ENCODE measurements around the gene IL1RAPL1. TPM values are rescaled to one million over a fixed set of nuclear protein-coding genes. Genes with fewer than 3 reads are reported as not detected.

The IL1RAPL1 gene
- total and polyA plus RNA-seq, 2 donors (not counting 3 experiments of a cell fraction or from before 2014, with no cell fraction given), result 0.79 to 1.3 TPM

DNA sequence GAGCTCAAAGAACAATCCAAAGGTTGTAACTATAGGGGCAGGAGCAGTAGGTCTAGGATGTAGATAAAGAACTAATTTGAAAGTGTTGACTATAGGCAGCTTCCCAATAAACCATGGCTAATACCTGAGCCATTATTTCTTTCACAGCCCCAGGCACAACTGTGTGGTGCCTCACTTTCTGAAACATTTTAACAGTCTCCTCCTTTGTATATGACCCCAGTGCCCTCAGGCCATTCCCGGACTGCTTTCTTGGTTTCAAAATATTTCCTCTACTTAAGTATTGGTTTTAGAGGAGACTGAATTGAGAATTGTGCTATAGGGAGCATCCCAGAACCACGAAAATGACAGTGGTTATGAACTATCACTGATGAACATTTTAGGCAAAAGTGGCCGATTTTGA is 728.7 kb downstream of the IL1RAPL1 start:
- no peaks in the 10 kb centered on the region for H3K27me3 ChIP-seq (ENCODE audit: control insufficient read depth in 2 of 2, insufficient read depth in 2 of 2, low read length in 2 of 2)
- H3K4me1 ChIP-seq (ENCODE audit: control insufficient read depth, extremely low read depth, insufficient read depth, low read length), result peaks cover 19% of the 10 kb centered on the region
- TF ChIP-seq POLR2AphosphoS5 (IDR thresholded peaks at IDR 0.05; ENCODE audit: insufficient read depth, low read depth, low read length) (no peak), POLR2A (IDR thresholded peaks at IDR 0.05; ENCODE audit: low read depth, low read length) (no peak), FOS (IDR thresholded peaks at IDR 0.05; ENCODE audit: borderline replicate concordance, insufficient read depth, low read length) (no peak), GATA2 (IDR thresholded peaks at IDR 0.05; ENCODE audit: insufficient read depth, insufficient read length, low read depth, low read length) (no peak), EZH2 (IDR thresholded peaks at IDR 0.05; ENCODE audit: borderline replicate concordance, low read depth, low read length, severe bottlenecking) (no peak), JUN (IDR thresholded peaks at IDR 0.05; ENCODE audit: borderline replicate concordance, insufficient read depth, insufficient read length, low read depth) (no peak), MYC (IDR thresholded peaks at IDR 0.05; ENCODE audit: low read depth, low read length) (no peak)
- TF ChIP-seq, protein P1, sequence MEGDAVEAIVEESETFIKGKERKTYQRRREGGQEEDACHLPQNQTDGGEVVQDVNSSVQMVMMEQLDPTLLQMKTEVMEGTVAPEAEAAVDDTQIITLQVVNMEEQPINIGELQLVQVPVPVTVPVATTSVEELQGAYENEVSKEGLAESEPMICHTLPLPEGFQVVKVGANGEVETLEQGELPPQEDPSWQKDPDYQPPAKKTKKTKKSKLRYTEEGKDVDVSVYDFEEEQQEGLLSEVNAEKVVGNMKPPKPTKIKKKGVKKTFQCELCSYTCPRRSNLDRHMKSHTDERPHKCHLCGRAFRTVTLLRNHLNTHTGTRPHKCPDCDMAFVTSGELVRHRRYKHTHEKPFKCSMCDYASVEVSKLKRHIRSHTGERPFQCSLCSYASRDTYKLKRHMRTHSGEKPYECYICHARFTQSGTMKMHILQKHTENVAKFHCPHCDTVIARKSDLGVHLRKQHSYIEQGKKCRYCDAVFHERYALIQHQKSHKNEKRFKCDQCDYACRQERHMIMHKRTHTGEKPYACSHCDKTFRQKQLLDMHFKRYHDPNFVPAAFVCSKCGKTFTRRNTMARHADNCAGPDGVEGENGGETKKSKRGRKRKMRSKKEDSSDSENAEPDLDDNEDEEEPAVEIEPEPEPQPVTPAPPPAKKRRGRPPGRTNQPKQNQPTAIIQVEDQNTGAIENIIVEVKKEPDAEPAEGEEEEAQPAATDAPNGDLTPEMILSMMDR (IDR thresholded peaks at IDR 0.05; ENCODE audit: extremely low read depth in 1 of 2, insufficient read depth in 1 of 2, low read depth in 1 of 2, low read length in 2 of 2), result no peak
- TF ChIP-seq, protein P2, sequence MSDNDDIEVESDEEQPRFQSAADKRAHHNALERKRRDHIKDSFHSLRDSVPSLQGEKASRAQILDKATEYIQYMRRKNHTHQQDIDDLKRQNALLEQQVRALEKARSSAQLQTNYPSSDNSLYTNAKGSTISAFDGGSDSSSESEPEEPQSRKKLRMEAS (IDR thresholded peaks at IDR 0.05; ENCODE audit: insufficient read depth, insufficient read length), result no peak
- BruUV-seq (replicated peaks), result no TSS peak
- no peak overlapping the region for H3K27ac ChIP-seq (ENCODE audit: insufficient read depth, low read depth, low read length)
- H3K4me2 ChIP-seq (ENCODE audit: insufficient read depth, low read length), result no peak overlapping the region
- intact Hi-C loops (cut with micrococcal nuclease) (loop anchor here (5.0 kb wide), 1 partner anchor 346 kb away; no protein-coding TSS in a partner anchor), dilution Hi-C loops (cut with MboI; ENCODE audit: extremely low pct_ligation_motif_present, low sequenced_read_pairs) (no loop called here)
- no peaks in the 10 kb centered on the region for H4K20me1 ChIP-seq (replicated peaks; ENCODE audit: control insufficient read depth, extremely low read depth, insufficient read depth, low read length)
- no peaks in the 10 kb centered on the region for H3K9me3 ChIP-seq (replicated peaks; ENCODE audit: control insufficient read depth, insufficient read depth, low read length)
- H2AFZ ChIP-seq (ENCODE audit: low read depth, low read length), result no peak overlapping the region
- CTCF ChIA-PET, result no interaction called here
- no peaks in the 10 kb centered on the region for H3K9me1 ChIP-seq (replicated peaks; ENCODE audit: control insufficient read depth, extremely low read depth, insufficient read depth, low read length)
- H3K79me2 ChIP-seq (ENCODE audit: control insufficient read depth, insufficient read depth, low read length), result no peaks in the 10 kb centered on the region
- H3K36me3 ChIP-seq (ENCODE audit: control insufficient read depth in 2 of 2, extremely low read depth in 1 of 2, insufficient read depth in 2 of 2, low read length in 2 of 2), result no peaks in the 10 kb centered on the region
- POLR2A ChIA-PET, result no interaction called here
- H3K4me3 ChIP-seq (replicated peaks in 1 of 3; ENCODE audit: insufficient read depth in 1 of 3, low read depth in 1 of 3, low read length in 3 of 3), result no peak overlapping the region
- FAIRE-seq, result no peak
- DNase-seq (ENCODE audit: low read depth, low spot score), result no peak
- no peak overlapping the region for H3K9ac ChIP-seq (replicated peaks; ENCODE audit: extremely low read depth, insufficient read depth, low read length)

Measured in endothelial cell of umbilical vein (primary cell).